A673 (cell line): ENCODE data around the gene MPEG1.

Experiments used
- EZH2 ChIP-seq: fragments of 200-600 bp; sonication (generic); IDR thresholded peaks from 2 replicates; pipeline ENCODE4 v1.6.1; 2017; ENCODE audit warnings: borderline replicate concordance, low read depth, mild to moderate bottlenecking, mixed read lengths, antibody characterized with exemption, low read length; ENCODE audit not compliant: poor library complexity, severe bottlenecking
- TF ChIP-seq, protein P1 (sequence below): fragments of 300-800, 200-600 bp; sonication (generic); conservative IDR thresholded peaks from 2 replicates; pipeline ENCODE4 v1.5.1; 2017; ENCODE audit warnings: low read depth, mild to moderate bottlenecking, antibody characterized with exemption, low read length, moderate library complexity, mixed read lengths

DNA sequence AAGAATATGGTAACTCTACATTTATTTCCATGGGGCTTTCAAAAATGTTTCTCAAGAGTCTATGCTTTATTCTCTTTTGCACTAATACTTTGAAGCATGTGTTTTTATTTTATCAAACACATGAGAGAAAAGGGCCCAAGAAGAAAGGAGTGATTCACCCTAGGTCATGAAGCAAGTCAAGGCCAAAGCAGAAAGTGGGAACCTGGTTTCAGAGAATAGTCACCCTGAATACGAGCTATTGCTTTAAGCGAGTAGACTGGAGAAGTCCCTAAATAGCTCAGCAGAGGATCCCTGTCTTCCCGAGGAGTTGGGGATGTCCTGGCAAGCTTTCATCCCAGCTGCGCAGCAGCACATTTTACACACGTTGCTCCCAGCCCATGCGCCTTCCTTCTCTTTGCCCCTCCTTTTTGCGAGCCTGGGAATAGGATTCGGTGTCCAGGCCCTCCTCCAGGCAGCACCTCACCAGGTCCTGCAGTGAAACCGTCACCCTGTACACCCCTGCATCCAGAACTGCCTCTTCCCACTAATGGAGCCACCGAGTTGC, 19.1 kb downstream of the MPEG1 start:
- TF ChIP-seq, protein P1, sequence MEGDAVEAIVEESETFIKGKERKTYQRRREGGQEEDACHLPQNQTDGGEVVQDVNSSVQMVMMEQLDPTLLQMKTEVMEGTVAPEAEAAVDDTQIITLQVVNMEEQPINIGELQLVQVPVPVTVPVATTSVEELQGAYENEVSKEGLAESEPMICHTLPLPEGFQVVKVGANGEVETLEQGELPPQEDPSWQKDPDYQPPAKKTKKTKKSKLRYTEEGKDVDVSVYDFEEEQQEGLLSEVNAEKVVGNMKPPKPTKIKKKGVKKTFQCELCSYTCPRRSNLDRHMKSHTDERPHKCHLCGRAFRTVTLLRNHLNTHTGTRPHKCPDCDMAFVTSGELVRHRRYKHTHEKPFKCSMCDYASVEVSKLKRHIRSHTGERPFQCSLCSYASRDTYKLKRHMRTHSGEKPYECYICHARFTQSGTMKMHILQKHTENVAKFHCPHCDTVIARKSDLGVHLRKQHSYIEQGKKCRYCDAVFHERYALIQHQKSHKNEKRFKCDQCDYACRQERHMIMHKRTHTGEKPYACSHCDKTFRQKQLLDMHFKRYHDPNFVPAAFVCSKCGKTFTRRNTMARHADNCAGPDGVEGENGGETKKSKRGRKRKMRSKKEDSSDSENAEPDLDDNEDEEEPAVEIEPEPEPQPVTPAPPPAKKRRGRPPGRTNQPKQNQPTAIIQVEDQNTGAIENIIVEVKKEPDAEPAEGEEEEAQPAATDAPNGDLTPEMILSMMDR, result no peak
- TF ChIP-seq EZH2, result no peak
